Mesenchymal stem cell (in vitro differentiated cells and primary cell): ENCODE results near the gene ENGASE.
A peak's percentile ranks its signal among the peaks of the same experiment; 100 is the strongest.

Source experiments
- DNase-seq: peaks from one replicate; pipeline ENCODE4 v3.0.0-alpha.2; 2013
- H2AFZ ChIP-seq: one replicate; pipeline ENCODE4 v1.6.1; 2013; ENCODE audit warnings: low read depth, mild to moderate bottlenecking, control low read depth, inconsistent platforms, low read length, moderate library complexity
- H2AK5ac ChIP-seq: 2 replicates; pipeline ENCODE4 v1.6.1; 2013; ENCODE audit warnings: low read length, moderate library complexity, mild to moderate bottlenecking, inconsistent platforms; ENCODE audit not compliant: severe bottlenecking
- H2BK120ac ChIP-seq: one replicate; pipeline ENCODE4 v1.6.1; 2013; ENCODE audit warnings: low read depth, mild to moderate bottlenecking, inconsistent platforms, low read length, moderate library complexity
- H2BK12ac ChIP-seq, 2 experiments: one replicate each; pipeline ENCODE4 v1.6.1; 2013; ENCODE audit warnings: inconsistent platforms in 2 of 2, low read length in 2 of 2, mild to moderate bottlenecking in 2 of 2, moderate library complexity in 2 of 2, control low read depth in 1 of 2
- H2BK15ac ChIP-seq: one replicate; pipeline ENCODE4 v1.6.1; 2013; ENCODE audit warnings: mild to moderate bottlenecking, low read depth, inconsistent platforms; ENCODE audit not compliant: poor library complexity, severe bottlenecking
- H2BK5ac ChIP-seq: 2 replicates; pipeline ENCODE4 v1.6.1; 2013; ENCODE audit warnings: low read depth, mild to moderate bottlenecking, low read length, control low read depth, inconsistent platforms; ENCODE audit not compliant: poor library complexity, severe bottlenecking
- H3K14ac ChIP-seq, 2 experiments: one replicate each; pipeline ENCODE4 v1.6.1; 2013; ENCODE audit warnings: inconsistent platforms in 2 of 2, low read length in 2 of 2, control low read depth in 1 of 2, mild to moderate bottlenecking in 1 of 2, moderate library complexity in 1 of 2
- H3K18ac ChIP-seq, 2 experiments: one replicate each; pipeline ENCODE4 v1.6.1; 2013; ENCODE audit warnings: inconsistent platforms in 2 of 2, low read length in 2 of 2, control low read depth in 1 of 2, low read depth in 1 of 2, mild to moderate bottlenecking in 1 of 2
- H3K23ac ChIP-seq, 2 experiments: one replicate each; pipeline ENCODE4 v1.6.1; 2013; ENCODE audit warnings: inconsistent platforms in 2 of 2, low read length in 2 of 2, mild to moderate bottlenecking in 2 of 2, moderate library complexity in 2 of 2, control low read depth in 1 of 2
- H3K27ac ChIP-seq: 2 replicates; pipeline ENCODE4 v1.5.1; 2013; ENCODE audit warnings: mild to moderate bottlenecking, moderate library complexity, low read length, control low read depth, inconsistent platforms; ENCODE audit not compliant: poor library complexity, severe bottlenecking
- H3K27me3 ChIP-seq, 2 experiments: 2 replicates each; pipeline versions ENCODE4 v1.6.1 to v1.7.0; 2013; ENCODE audit warnings: low read length in 2 of 2, mild to moderate bottlenecking in 2 of 2, moderate library complexity in 2 of 2, control low read depth in 1 of 2, inconsistent platforms in 1 of 2; ENCODE audit not compliant: control insufficient read depth in 1 of 2, insufficient read depth in 1 of 2
- H3K36me3 ChIP-seq, 2 experiments: 2 replicates each; pipeline versions ENCODE4 v1.6.1 to v1.7.0; 2013; ENCODE audit warnings: low read length in 2 of 2, control low read depth in 1 of 2, inconsistent platforms in 1 of 2, low read depth in 1 of 2, mild to moderate bottlenecking in 1 of 2; ENCODE audit not compliant: insufficient read depth in 2 of 2, control insufficient read depth in 1 of 2
- H3K4ac ChIP-seq, 2 experiments: one replicate each; pipeline ENCODE4 v1.6.1; 2013; ENCODE audit warnings: inconsistent platforms in 2 of 2, low read length in 2 of 2, mild to moderate bottlenecking in 2 of 2, moderate library complexity in 2 of 2, control low read depth in 1 of 2, low read depth in 1 of 2
- H3K4me1 ChIP-seq: 2 replicates; pipeline ENCODE4 v1.6.1; 2013; ENCODE audit warnings: low read depth, low read length, control low read depth; ENCODE audit not compliant: control insufficient read depth, insufficient read depth
- H3K4me2 ChIP-seq: 2 replicates; pipeline ENCODE4 v1.6.1; 2013; ENCODE audit warnings: low read length, mild to moderate bottlenecking, inconsistent platforms; ENCODE audit not compliant: poor library complexity, severe bottlenecking
- H3K4me3 ChIP-seq, 2 experiments: 2 replicates each; pipeline versions ENCODE4 v1.5.1 to v1.7.0; 2013; ENCODE audit warnings: low read length in 2 of 2, mild to moderate bottlenecking in 2 of 2, control low read depth in 1 of 2, low read depth in 1 of 2; ENCODE audit not compliant: insufficient read depth in 1 of 2
- H3K79me1 ChIP-seq: replicated peaks from 2 replicates; pipeline ENCODE4 v1.6.1; 2013; ENCODE audit warnings: mild to moderate bottlenecking, control low read depth, low read length, inconsistent platforms; ENCODE audit not compliant: poor library complexity, severe bottlenecking
- H3K9ac ChIP-seq: 2 replicates; pipeline ENCODE4 v1.7.0; 2013; ENCODE audit warnings: mild to moderate bottlenecking, low read length, moderate library complexity
- H3K9me3 ChIP-seq: 2 replicates; pipeline ENCODE4 v1.7.0; 2013; ENCODE audit warnings: mild to moderate bottlenecking, low read length; ENCODE audit not compliant: control insufficient read depth
- H4K8ac ChIP-seq: one replicate; pipeline ENCODE4 v1.6.1; 2013; ENCODE audit warnings: inconsistent platforms, mild to moderate bottlenecking, low read length, moderate library complexity
- H4K91ac ChIP-seq: one replicate; pipeline ENCODE4 v1.6.1; 2013; ENCODE audit warnings: mild to moderate bottlenecking, low read length, inconsistent platforms
- WGBS: methylation state at CpG from one replicate; pipeline ENCODE4 v1.1.7; 2013; ENCODE audit warnings: mixed read lengths; 5-methylcytosine and 5-hydroxymethylcytosine counted together

Gene ENGASE

DNA sequence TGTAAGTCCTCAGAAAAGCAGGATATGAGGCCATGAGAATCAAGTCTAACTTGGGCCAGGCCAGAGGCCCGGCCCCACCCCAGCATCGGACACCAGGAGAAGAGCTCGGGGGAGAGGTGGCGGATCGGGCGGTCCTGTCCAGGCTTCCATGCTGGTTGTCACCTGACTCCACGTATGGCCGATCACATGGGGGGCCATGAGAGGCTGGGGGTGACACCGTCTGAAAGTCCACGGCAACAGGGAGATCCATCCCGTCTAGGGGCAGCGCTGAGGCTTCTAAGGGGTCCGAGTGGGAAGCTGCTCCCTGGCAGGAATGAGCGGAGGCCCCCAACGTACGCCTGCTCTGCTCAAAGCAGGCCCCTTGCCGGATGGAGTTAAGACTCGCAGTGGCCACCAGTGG, 25.8 kb downstream of the ENGASE start:
- Histone ChIP-seq H4K91ac (no peak overlapping the region), H3K9me3 (no peaks in the 10 kb centered on the region), H2BK120ac (no peak overlapping the region), H3K18ac (no peak overlapping the region), H3K79me1 (no peaks in the 10 kb centered on the region), H3K9ac (no peak overlapping the region), H3K23ac (no peak overlapping the region), H2AFZ (no peak overlapping the region), H2BK5ac (no peak overlapping the region), H3K4me2 (no peak overlapping the region), H2BK15ac (no peak overlapping the region), H3K4me3 (no peak overlapping the region), H3K4me1 (no peaks in the 10 kb centered on the region), H3K27me3 (peaks cover 38 to 89% of the 10 kb centered on the region in 2 experiments), H3K36me3 (no peaks in the 10 kb centered on the region), H2BK12ac (no peak overlapping the region), H3K14ac (no peak overlapping the region), H3K27ac (no peak overlapping the region), H3K4ac (no peak overlapping the region), H4K8ac (no peak overlapping the region), H2AK5ac (no peak overlapping the region)
- DNase-seq: no peak
- WGBS: 84% methylated on average over 18 of the region's 18 CpGs

DNA sequence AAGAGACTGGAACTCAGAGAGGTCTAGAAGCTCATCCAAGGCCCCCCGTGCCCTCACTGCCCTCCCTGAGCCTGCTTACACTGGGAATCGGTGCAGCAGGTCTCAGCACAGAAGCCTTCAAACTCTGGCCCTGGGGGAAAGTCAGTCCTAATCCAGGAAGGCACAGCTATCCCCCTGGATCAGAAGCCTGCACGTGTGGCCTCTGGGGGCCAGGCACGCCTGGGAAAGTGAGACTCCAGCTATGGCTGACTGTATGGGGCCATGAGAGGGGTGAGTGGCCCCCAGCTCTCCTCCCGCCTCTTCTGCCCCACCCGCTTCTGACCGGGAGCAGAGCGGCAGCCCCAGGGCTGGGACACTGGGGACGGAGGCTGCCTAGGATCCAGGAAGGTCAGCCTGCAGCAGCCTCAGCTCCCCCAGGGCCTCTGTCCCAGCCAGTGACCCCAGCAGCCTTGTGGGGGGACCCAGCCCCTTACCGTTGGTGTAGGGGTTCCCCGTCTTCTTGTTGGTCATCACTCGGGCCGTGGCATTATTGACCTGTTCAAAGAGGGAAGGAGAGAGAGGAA, 26.6 kb downstream of the ENGASE start:
- Histone ChIP-seq H3K4me1 (no peaks in the 10 kb centered on the region), H2BK12ac (no peak overlapping the region), H3K9ac (no peak overlapping the region), H3K18ac (no peak overlapping the region), H2BK15ac (no peak overlapping the region), H3K4me3 (no peak overlapping the region), H2BK5ac (no peak overlapping the region), H3K14ac (no peak overlapping the region), H2AK5ac (no peak overlapping the region), H2AFZ (no peak overlapping the region), H4K91ac (no peak overlapping the region), H2BK120ac (no peak overlapping the region), H3K79me1 (no peaks in the 10 kb centered on the region), H3K27me3 (peaks cover 38 to 84% of the 10 kb centered on the region in 2 experiments), H3K23ac (no peak overlapping the region), H4K8ac (no peak overlapping the region), H3K4me2 (no peak overlapping the region), H3K27ac (no peak overlapping the region), H3K9me3 (no peaks in the 10 kb centered on the region), H3K36me3 (no peaks in the 10 kb centered on the region), H3K4ac (no peak overlapping the region)
- DNase-seq: no peak
- 59% methylated on average over 9 of the region's 13 CpGs for WGBS

DNA sequence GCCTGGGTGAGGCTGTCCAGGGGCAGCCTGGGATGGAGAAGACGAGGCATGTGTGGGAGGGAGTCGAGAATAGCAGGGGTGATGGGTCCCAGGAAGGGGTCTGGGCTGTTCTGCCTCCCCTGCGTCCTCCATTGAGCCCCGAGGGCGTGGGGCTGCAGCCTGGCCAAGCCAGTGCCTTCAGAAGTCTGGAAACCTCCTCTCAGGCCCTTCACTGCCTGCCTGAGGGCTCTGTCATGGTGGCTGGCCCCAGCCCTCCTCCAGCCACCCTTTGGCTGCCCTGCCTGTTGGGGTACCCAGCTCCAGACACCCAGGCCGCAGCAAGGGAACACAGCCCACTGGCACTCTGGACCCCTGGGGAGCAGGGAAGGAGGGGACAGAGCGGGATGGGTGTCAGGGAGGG, 27.6 kb downstream of the ENGASE start:
- Histone ChIP-seq H4K91ac (no peak overlapping the region), H4K8ac (no peak overlapping the region), H3K36me3 (no peaks in the 10 kb centered on the region), H3K4me1 (no peaks in the 10 kb centered on the region), H3K79me1 (no peaks in the 10 kb centered on the region), H2AK5ac (no peak overlapping the region), H3K27me3 (peaks cover 32 to 77% of the 10 kb centered on the region in 2 experiments), H3K14ac (no peak overlapping the region), H3K4ac (no peak overlapping the region), H2AFZ (no peak overlapping the region), H3K27ac (no peak overlapping the region), H3K9me3 (no peaks in the 10 kb centered on the region), H2BK5ac (no peak overlapping the region), H2BK120ac (no peak overlapping the region), H3K18ac (no peak overlapping the region), H3K4me2 (no peak overlapping the region), H2BK15ac (no peak overlapping the region), H2BK12ac (no peak overlapping the region), H3K23ac (no peak overlapping the region), H3K4me3 (no peak overlapping the region), H3K9ac (no peak overlapping the region)
- WGBS: 85% methylated on average over 3 of the region's 7 CpGs
- DNase-seq: no peak

DNA sequence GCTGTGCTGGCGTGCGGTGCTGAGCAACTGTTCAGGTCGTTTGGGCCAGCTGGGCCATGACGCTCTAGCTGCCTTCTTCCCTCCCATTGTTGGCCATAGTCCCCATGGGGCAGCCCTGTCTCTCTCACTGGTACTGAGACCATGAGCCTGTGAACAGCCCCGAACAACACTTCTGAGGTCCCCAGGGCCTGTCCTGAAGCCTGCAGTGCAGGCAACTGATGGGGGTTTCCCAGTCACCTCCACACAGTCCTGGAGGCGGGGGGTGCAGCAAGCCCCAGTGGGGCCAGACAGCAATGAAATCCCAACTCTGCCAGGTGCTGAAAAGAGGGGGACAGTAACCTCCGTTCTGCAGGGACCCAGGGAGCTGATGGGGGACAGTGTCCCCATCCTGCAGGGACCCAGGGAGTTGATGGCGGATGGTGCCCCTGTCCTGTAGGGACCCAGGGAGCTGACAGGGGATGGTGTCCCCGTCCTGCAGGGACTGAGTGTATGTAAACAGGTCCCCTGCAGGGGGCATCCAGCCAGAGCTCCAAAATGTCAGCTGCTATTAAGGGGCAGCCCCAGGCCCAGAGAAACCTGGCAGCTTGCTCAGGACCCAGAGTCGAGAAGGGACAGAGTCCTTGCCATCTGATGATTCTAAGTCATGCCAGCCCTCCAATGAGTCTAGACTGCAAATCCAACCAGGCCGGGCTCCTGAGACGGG, 30.4 kb downstream of the ENGASE start:
- Histone ChIP-seq H2BK5ac (no peak overlapping the region), H3K18ac (no peak overlapping the region), H3K4me1 (no peaks in the 10 kb centered on the region), H3K27ac (no peak overlapping the region), H2BK15ac (no peak overlapping the region), H2AK5ac (no peak overlapping the region), H2BK12ac (no peak overlapping the region), H3K36me3 (no peaks in the 10 kb centered on the region), H3K79me1 (no peaks in the 10 kb centered on the region), H2BK120ac (no peak overlapping the region), H3K9ac (no peak overlapping the region), H2AFZ (no peak overlapping the region), H3K4ac (no peak overlapping the region), H3K14ac (no peak overlapping the region), H3K23ac (no peak overlapping the region), H3K27me3 (peaks cover 12 to 75% of the 10 kb centered on the region in 2 experiments), H4K91ac (peak overlapping the region; percentile 8), H4K8ac (no peak overlapping the region), H3K4me2 (no peak overlapping the region), H3K9me3 (no peaks in the 10 kb centered on the region), H3K4me3 (no peak overlapping the region)
- DNase-seq: no peak
- 74% methylated on average over 12 of the region's 12 CpGs for WGBS
